Neuron (in vitro differentiated cells): Measurements from ENCODE around the gene ARHGEF40.

ENCODE experiments used
- H2AFZ ChIP-seq: one replicate; pipeline ENCODE4 v1.6.1; 2013; ENCODE audit warnings: low read depth, mild to moderate bottlenecking, inconsistent platforms, low read length, moderate library complexity
- H3K27me3 ChIP-seq: one replicate; pipeline ENCODE4 v1.6.1; 2013; ENCODE audit warnings: low read length; ENCODE audit not compliant: insufficient read depth
- H3K36me3 ChIP-seq: one replicate; pipeline ENCODE4 v1.6.1; 2013; ENCODE audit warnings: low read length; ENCODE audit not compliant: insufficient read depth
- H3K4me1 ChIP-seq: one replicate; pipeline ENCODE4 v1.6.1; 2013; ENCODE audit warnings: low read length; ENCODE audit not compliant: insufficient read depth
- H3K4me3 ChIP-seq: 2 replicates; pipeline ENCODE4 v1.5.1; 2013; ENCODE audit warnings: mild to moderate bottlenecking, low read length, moderate library complexity
- H3K9me3 ChIP-seq: one replicate; pipeline ENCODE4 v1.6.1; 2013; ENCODE audit warnings: low read length

ARHGEF40 gene

DNA sequence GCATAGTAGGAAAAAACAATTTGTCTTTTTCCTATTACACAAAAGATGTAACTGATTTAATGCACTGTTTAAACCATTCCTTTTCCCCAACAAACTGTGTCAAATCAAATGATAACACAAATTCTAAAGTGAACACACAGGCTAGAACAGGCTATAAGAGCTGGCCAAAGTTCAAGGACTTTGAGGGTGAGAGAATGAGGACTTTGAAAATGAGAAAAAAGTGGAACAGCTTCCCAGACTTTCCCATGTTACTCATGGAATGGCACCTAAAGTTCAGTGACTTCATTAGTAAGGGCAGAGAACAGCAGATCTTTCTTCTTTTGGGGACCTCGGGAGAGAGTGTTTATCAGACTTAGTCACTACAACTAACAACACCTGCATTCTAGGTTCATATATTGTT is 53.3 kb downstream of the ARHGEF40 start:
- no peaks in the 10 kb centered on the region for H3K9me3 ChIP-seq
- no peaks in the 10 kb centered on the region for H3K4me1 ChIP-seq
- no peaks in the 10 kb centered on the region for H3K36me3 ChIP-seq
- H2AFZ ChIP-seq = no peak overlapping the region
- no peak overlapping the region for H3K4me3 ChIP-seq
- H3K27me3 ChIP-seq = no peaks in the 10 kb centered on the region

DNA sequence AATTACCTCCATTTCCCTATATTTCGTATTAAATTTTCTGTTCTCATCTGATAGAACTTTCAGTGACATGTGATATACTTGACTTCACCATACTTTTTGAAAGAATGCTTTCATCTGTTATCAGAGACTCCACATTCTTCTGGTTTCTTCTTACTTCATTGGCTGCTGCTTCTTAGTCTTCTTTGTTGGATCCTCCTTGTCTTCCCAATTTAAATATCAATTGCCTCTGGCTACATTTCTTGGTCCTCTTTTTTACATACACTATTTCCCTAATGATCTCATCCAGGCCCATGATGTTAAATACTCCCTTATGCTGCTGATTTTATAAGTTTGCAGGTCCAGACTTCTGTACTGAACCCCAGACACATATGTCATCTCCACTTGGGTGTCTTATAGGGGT is 63.8 kb downstream of the ARHGEF40 start:
- Histone ChIP-seq H2AFZ (peak overlapping the region; percentile 26), H3K4me1 (peaks cover 6% of the 10 kb centered on the region), H3K9me3 (no peaks in the 10 kb centered on the region), H3K4me3 (no peak overlapping the region), H3K36me3 (no peaks in the 10 kb centered on the region), H3K27me3 (no peaks in the 10 kb centered on the region)

DNA sequence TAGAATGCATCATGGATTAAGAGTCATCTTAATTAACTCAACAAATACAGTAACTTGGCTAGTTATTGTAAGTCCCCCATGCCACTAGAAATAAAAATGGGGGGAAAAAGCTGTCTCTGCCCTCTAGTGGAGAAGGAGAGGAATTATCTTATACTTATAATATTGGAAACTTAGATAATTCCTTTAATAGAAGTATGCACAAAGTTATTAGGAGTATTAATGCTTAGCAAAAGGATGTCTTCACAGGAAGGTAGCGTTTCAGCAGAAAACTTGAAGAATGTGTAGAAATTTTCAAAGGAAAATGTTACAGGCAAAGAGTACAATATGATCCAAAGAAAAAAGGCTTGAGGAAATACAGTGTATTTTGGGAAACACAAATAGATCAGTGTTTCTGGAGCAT is 65.9 kb downstream of the ARHGEF40 start:
- no peak overlapping the region for H2AFZ ChIP-seq

More for the DNA sequence above, 65.9 kb downstream of the ARHGEF40 start:
- peaks cover 6% of the 10 kb centered on the region for H3K4me1 ChIP-seq
- H3K4me3 ChIP-seq = no peak overlapping the region
- no peaks in the 10 kb centered on the region for H3K9me3 ChIP-seq
- no peaks in the 10 kb centered on the region for H3K27me3 ChIP-seq
- H3K36me3 ChIP-seq = no peaks in the 10 kb centered on the region
